Activated CD4-positive, CD25-positive, alpha-beta regulatory T cell treated with anti-CD3 and anti-CD28 coated beads, Interleukin-2, amount 50 U/mL, for 24 hours (primary cell): ENCODE measurements around the gene SAMD10.
"Not testable (repeated sequence)": the region's sequence is repeated elsewhere in the genome, so short reads cannot be mapped to it uniquely, and the experiment has no call there.

Experiments used
- ATAC-seq, 2 donors: fragments of 150-1000 bp; cut with Tn5 transposase; one replicate each; pipeline ENCODE4 v1.10.0; 2021; ENCODE audit warnings: mild to moderate bottlenecking in 1 of 2, moderate library complexity in 1 of 2

SAMD10 gene

DNA sequence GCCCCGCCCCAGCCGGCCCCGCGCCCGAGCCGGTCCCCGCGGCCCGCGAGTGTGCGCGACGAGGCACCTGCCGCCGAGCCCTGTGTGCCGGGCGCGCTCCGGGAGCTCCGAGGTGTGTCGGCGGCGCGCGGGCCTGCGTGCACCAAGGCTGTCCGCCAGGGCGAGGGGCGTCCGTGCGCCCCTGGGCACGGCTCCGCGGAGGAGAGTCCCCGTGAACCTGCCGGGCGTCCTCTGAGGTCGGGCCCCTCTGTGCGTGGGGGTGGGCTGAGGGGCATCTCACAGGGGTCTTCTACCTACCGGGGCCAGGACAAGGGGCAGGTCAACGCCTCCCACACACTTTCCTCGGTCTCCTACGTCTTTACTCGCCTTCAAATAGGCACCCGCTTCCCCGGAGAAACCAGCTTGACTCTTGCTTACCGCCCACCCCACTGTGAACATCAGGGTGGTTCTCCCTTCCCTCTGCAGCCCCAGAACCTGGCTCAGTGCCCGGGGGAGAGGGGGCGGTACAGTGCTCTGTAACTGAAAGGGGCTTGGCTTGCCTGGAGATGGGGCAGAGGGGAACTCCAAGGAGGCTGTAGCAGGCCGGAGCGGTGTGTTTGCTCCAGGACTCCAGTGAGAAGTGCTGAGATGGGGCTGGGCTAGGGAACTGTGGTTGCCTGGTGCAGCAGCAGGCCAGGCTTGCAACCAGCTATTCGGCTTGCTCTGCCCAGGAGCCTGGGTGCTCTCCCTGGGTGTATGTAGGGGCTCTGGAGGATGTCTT lies at the start of gene SAMD10:
SAMD10 (minus strand) TSS at position 86 of the 760 bp plus-strand sequence. CDS start 175 bp downstream, outside the sequence.
- peak; percentile 22 to 33 for ATAC-seq

GRCh38 chr20:64027981-64028685 lies 48.7 kb upstream of the SAMD10 start:
- no peak for ATAC-seq

- no peak for ATAC-seq
These were observed 46.5 kb upstream of the SAMD10 start for GRCh38 chr20:64025826-64026412.

DNA sequence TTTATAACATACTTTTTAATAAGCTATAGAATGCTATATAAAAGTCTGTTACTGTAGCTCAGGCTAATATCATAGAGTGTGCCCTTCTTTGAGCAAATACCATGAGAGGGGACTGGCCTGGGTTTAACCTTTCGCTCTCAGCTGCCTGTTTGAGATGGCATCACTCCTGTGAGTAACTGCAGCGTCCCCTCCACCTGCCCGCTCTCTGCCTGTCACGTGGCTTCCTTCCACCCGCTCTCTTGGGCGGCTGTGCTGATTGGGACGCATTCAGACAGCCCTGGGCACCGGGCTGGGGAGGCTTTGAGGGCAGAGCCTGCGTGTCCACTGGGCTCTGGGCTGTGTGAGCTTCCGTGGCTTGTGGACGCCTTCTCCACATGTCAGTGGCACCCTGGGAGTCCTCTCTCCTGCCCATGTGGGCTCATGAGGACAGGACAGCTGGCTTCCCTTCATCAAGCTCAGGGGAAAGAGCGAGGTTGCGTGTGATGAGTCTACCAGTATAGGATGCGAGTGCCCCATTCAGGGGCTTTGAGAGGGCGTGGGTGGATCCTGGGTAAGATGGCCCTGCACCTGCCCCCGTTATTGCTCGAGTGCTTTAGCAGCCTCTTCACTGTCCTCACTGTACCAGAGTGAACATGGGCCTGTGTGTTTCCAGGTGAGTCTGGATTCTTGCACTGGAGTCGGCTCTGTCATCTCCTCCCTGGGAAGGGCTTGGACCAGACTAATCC lies 45.8 kb upstream of the SAMD10 start:
- no peak for ATAC-seq

- ATAC-seq: no peak
These were observed 44.9 kb upstream of the SAMD10 start for GRCh38 chr20:64024141-64024990.

GRCh38 chr20:64023361-64024140 lies 44.1 kb upstream of the SAMD10 start:
- no peak for ATAC-seq

- no peak for ATAC-seq
These were observed 43.4 kb upstream of the SAMD10 start for GRCh38 chr20:64022671-64023360.

DNA sequence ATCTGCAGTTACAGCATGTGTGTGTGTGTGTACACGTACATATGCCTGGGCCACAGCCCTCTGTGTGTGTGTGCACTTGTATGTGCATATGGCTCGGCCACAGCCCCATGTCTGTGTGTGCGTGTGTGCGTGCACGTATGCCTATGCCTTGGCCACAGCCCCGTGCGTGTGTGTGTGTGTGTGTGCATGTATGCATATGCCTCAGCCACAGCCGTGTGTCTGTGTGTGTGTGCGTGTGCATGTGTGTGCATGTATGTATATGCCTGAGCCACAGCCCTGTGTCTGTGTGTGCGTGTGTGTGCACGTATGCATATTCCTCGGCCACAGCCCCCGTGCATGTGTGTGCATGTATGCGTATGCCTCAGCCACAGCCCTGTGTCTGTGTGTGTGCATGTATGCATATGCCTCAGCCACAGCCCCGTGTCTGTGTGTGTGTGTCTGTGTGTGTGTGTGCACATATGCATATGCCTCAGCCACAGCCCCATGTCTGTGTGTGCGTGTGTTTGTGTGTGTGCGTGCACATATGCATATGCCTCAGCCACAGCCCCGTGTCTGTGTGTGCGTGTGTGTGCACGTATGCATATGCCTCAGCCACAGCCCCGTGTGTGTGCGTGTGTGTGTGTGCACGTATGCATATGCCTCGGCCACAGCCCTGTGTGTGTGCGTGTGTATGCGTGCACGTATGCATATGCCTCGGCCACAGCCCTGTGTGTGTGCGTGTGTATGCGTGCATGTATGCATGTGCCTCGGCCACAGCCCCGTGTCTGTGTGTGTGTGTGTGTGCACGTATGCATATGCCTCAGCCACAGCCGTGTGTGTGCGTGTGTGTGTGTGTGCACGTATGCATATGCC lies 41.9 kb upstream of the SAMD10 start:
- no peak for ATAC-seq

- no peak for ATAC-seq
These were observed 36.2 kb upstream of the SAMD10 start for GRCh38 chr20:64015635-64016034.

DNA sequence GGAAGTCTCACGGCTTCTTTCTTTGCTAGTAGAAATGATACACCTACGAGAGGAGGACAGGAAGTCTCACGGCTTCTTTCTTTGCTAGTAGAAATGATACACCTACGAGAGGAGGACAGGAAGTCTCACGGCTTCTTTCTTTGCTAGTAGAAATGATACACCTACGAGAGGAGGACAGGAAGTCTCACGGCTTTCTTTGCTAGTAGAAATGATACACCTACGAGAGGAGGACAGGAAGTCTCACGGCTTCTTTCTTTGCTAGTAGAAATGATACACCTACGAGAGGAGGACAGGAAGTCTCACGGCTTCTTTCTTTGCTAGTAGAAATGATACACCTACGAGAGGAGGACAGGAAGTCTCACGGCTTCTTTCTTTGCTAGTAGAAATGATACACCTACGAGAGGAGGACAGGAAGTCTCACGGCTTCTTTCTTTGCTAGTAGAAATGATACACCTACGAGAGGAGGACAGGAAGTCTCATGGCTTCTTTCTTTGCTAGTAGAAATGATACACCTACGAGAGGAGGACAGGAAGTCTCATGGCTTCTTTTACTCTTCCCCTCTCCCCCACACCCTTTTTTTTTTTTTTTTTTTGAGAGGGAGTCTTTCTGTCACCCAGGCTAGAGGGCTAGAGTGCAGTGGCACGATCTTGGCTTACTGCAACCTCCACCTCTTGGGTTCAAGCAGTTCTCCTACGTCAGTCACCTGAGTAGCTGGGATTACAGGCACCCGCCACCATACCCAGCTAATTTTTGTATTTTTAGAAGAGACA lies 33.1 kb upstream of the SAMD10 start:
- not testable (repeated sequence) for ATAC-seq

GRCh38 chr20:64011366-64011779 lies 31.9 kb upstream of the SAMD10 start:
- ATAC-seq: peak in 1 of 2 donors; percentile 20

DNA sequence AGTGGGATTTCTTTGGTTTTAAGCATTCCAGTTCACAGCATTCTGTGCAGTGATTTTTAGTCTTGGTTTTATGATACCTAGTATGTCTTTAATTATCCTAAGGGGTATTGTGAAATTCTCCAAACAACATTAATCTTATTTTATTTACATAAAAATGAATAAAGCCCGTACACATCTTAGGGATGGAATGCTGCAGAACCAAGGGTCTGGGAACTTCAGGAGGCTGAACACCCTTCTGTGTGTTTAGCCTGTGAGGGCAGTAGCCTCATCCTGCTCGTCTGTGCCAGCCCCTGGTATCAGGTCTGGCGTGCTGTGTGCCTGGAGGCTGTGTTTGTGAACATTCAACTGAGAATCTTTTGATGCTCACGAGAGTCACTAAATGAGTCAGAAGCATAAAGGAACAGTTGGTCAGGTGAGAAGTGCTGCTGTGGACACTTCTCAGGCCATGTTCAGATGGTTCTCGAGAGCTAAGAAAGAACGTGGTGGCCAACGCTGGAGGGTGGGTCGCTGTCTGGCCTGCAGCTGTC lies 31.3 kb upstream of the SAMD10 start:
- no peak for ATAC-seq

GRCh38 chr20:64009811-64010387 lies 30.5 kb upstream of the SAMD10 start:
- peak in 1 of 2 donors; percentile 5 for ATAC-seq

GRCh38 chr20:64006902-64007301 lies 27.5 kb upstream of the SAMD10 start:
- ATAC-seq: no peak

DNA sequence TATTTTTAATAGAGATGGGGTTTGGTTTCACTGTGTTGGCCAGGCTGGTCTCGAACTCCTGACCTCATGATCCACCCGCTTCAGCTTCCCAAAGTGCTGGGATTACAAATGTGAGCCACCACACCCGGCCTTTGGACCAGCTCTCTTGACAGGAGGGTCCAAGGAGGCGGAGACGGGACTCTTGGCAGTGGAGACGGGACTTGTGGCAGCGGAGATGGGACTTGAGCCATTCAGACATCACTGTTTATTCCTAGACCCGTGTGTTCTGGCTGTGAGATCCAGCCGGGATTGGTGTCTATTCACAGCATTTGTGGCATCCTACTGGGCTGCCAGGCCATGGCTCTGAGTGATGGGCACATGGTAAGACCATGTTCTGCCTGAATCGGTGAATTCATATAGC lies 27.0 kb upstream of the SAMD10 start:
- no peak for ATAC-seq

- ATAC-seq: no peak
These were observed 26.0 kb upstream of the SAMD10 start for GRCh38 chr20:64005394-64005793.

DNA sequence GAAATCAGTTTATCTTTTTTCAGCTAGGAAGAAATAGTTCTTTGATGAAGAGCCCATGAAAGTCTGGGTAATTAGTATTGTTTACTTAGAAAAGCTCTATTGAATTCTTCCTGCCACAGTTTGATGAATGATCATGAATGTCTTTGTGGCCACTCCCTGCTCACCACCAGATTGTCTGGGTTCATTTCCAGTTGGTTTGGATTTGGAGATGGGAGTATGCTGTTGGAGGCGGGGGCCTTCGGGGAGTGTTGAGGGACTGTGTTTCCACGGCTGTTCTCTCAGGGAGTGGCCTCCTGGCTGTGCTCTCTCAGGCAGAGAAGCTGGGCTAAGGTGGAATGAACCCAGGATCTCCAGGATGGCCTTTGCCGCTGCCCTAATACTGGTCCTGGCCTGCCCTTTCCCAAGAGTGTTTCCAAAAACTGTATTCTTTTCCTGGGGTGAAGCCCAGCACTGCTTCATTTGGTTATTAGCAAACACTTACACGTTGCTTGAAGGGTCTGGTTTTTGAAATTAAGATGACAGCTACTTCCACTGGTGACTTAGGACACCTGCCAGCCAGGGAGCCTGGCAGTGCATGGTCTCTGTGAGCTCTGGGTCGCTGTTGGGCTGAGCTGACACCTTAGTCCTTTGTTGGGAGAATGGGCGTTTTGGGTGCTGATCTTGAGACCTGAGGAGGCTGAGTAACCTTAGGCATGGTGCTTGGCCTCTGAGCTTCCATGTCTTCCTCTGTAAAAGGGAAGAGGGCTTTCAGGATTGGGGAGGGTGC lies 24.7 kb upstream of the SAMD10 start:
- no peak for ATAC-seq
